NT2/D1 (cell line): Measurements from ENCODE around the gene BDKRB2.

Experiments
- SUZ12 ChIP-seq: IDR thresholded peaks from 2 replicates; pipeline ENCODE4 v1.6.1; 2011; ENCODE audit not compliant: insufficient read length, insufficient read depth; ENCODE audit errors: extremely low read depth
- YY1 ChIP-seq: IDR thresholded peaks from 2 replicates; pipeline ENCODE4 v1.6.1; 2011; ENCODE audit not compliant: insufficient read length, insufficient read depth
- ZNF274 ChIP-seq: IDR thresholded peaks from 2 replicates; pipeline ENCODE4 v1.6.1; 2011; ENCODE audit warnings: mild to moderate bottlenecking, low read depth, low read length

DNA sequence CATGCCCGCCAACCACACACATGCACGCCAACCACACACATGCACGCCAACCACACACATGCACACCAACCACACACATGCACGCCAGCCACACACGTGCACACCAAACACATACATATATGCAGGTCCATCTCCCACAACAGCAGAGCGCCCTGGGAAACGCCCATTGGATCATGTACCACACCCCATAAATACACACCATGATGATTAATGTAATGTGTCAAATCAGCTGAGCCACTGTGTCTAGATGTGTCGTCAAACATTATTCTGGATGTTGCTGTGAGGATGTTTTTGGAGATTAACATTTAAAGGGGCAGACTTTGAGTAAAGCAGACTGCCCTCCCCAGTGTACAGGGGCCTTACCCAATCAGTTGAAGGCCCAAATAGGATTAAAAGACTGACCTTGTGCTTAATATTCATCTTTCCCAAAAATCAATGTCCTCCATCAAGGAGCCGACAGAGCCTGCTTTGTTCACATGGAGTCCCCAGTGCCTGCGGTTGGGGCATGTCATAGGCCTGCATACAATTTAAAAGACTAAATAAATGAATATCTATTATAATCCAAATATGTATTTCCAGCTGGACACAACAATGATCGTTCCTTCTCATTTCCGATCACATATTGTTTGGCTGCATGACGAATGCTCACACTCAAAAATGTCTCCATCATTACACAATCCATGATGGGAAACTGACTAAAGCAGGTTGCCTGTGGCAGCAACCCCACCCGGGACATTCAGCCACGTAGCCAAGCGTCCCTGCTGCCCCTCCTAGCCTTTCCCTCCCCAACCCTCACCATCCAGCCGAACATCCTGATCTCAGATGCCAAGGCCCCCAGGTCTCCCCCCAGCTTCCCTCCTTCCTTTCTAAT lies 23.2 kb upstream of the BDKRB2 start:
- TF ChIP-seq ZNF274 = no peak
- no peak for TF ChIP-seq YY1
- no peak for TF ChIP-seq SUZ12
